GM21526 (cell line): ENCODE measurements around the gene CD2BP2.
"Not testable (repeated sequence)": the region's sequence is repeated elsewhere in the genome, so short reads cannot be mapped to it uniquely, and the experiment has no call there.

Source experiments
- ATAC-seq: cut with Tn5 transposase; IDR thresholded peaks from one replicate; pipeline ENCODE4 v1.9.1; 2021; ENCODE audit warnings: moderate library complexity; ENCODE audit not compliant: unreplicated experiment, low FRiP score

CD2BP2 gene

DNA sequence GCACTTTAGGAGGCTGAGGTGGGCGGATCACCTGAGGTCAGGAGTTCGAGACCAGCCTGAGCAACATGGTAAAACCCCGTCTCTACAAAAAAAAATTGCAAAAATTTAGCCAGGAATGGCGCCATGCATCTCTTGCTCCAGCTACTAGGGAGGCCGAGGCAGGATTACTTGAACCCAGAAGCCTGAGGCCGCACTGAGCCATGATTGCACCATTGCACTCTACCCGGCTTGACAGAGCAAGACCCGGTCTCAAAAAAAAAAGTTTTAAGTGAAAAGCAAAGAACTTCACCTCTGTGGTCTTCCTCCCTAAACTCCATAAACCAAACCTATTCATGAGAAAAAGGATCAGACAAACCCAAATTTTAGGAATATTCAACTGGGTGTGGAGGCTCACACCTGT, 7.0 kb downstream of the CD2BP2 start:
- ATAC-seq, result no peak

- ATAC-seq, result no peak
Observed at GRCh38 chr16:30346286-30346685, 8.8 kb downstream of the CD2BP2 start.

GRCh38 chr16:30343491-30343820, 11.7 kb downstream of the CD2BP2 start:
- not testable (repeated sequence) for ATAC-seq

- ATAC-seq, result no peak
Observed at GRCh38 chr16:30342751-30343490, 12.2 kb downstream of the CD2BP2 start.

DNA sequence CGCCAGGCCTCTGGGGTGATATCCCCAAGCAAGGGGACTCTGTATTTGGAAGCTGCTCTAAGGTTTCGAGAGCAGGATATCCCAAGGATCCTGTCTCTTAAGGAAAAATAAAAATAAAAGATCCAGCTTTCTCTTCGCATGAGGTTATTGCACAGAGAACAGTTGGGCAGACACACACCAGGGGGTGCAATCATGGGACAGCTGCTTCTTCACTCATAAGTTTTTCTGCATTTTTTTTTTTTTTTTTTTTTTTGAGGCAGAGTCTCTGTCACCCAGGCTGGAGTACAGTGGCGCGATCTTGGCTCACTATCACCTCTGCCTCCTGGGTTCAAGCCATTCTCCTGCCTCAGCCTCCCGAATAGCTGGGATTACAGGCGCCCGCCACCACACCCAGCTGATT, 13.1 kb downstream of the CD2BP2 start:
- not testable (repeated sequence) for ATAC-seq

GRCh38 chr16:30340621-30341020, 14.5 kb downstream of the CD2BP2 start:
- no peak for ATAC-seq

DNA sequence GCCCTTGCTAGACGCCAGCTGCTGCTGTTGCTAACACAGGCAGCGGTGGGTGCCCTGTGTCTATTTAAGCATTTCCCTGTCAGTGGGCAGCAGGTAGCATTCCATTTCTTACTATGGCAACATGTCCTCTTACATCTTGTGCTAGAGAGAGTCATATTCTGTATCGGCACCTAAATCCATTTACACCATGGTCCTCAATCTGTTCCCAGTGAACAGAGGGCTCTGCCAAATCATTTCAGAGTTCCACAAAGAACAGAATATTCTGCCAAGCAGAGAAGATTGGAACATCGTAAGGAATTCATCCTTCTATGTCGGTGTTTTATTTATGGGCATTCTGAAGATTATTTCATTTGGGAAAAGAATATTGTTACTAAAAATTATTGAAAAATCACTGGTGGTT, 16.4 kb downstream of the CD2BP2 start:
- not testable (repeated sequence) for ATAC-seq

- not testable (repeated sequence) for ATAC-seq
Observed at GRCh38 chr16:30337964-30338357, 17.1 kb downstream of the CD2BP2 start.

DNA sequence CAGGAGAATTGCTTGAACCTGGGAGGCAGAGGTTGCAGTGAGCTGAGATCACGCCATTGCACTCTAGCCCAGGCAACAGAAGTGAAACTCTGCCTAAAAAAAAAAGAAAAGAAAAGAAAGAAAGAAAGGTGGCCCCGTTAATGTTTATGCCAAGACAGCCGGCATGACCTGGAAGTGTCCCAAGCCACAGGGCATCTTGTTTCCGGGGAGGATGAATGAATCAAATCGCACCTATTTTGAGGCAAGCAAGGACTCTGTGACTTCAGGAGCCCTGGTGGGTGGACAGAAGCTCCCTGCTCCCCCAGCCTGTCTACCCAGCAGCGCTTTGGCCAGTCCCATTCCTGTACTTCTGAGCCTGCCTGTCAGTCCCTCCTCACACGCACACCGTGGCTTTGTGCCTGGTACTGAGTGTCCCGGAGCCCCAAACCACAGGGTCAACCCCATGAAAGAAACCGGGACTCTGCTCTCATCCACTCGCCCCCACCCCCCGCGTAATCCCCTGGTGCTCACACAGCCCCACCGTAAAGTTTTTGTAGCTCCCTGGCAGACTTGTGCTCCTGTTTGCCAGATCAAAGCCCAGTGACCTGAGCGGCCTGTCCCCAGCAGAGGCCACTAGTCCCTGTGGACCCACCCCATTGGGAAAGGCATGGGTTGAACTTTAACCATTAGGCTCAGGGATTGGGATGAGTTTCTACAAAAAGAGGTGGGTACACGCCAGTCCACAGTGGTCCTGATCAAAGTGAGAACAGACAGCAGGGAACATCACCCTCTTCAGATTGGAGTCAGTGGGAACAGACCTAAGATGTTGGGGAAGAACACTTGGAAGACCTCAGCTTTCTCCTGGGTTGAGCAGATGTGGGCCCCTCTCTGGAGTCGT, 19.3 kb downstream of the CD2BP2 start:
- ATAC-seq, result no peak

DNA sequence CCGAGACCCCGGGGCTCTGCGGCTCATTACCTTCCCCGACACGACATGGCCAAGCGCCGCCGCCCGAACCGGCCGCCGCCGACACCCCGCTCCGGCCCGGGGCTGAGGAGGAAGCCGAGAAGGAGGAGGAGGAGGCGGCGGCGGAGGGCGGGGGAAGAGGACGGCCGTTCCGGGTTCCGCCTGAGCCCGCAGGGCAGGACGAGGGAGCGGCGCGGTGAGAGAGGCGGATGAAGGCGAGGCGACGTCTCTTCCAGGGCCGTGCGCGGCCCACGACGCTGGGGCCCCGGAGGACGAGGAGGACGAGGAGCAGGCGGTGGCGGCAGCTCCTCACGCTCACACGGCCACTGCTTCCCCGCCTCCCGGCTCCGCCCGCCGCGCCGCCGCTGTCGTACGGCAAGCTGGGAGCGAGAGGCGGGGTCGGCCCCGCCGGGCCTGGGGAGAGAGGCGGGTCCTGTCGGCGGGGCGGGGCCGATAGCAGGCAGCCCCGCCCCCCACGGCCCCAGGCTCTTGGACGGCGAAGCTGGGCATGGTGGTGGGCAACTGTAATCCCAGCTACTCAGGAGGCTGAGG, 20.0 kb downstream of the CD2BP2 start:
- peak; percentile 68 for ATAC-seq

DNA sequence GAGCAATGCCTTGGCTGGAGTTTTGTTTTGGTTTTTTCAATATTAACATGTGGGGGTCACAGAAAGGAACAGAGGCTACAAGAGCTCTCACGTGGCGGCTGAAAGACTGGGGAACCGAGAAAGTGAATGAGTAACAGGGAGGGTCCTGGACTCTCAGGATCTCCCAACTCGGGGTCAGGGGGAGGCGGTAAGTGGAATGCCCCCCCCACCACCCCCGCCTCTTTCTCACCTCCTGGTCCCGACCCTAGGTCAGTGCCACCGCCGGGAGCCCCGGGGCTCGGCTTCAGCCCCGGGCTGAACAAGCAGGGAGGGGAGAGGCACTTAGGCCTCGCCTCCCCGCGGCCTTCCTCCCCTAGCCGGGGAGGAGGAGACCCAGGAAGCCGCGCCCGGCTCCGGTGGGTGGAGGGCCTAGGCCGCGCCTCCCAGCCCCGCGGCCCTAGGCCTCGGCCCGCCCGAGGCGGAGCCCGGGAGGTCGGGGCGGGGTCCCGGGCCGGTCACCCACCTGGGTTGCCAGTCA, 20.6 kb downstream of the CD2BP2 start:
- ATAC-seq, result peak; percentile 84

- ATAC-seq, result not testable (repeated sequence)
Observed at GRCh38 chr16:30324220-30324619, 30.9 kb downstream of the CD2BP2 start.

DNA sequence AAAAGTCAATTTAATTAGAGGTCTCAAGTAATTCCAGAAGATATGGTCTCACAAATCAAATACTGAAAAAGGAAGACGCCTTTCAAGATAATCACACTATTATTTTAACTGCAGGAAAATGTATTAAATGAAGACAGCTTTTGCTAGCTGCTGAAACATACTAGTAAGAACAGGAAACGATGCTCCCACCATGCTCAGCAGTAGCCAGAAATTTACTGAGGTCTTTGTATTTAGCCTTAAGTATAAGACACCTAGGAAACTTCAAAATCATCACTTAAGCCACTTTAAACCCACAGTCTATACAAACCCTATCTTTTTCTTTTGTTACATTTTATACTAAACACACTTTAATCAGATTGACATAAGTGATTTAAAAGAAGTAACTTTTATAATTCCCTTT, 36.5 kb downstream of the CD2BP2 start:
- not testable (repeated sequence) for ATAC-seq

- not testable (repeated sequence) for ATAC-seq
Observed at GRCh38 chr16:30310937-30311336, 44.2 kb downstream of the CD2BP2 start.

DNA sequence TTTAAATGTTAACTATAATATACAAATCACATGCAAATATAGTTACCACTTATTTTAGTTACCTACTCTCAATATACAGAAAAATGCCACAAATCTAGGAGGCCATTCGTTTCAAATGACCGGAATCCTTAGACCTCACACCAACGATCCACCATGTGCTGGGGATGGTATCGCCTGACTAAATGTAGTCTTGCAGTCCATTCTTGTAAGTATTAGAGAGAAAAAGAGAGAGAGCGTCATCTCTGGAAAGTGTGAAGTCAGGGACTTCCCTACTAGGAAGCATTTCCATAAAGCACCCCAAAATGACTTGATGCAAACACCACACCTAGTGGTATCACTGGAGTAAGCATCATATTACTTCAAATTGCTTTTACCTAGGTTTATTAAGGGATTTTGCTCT, 45.9 kb downstream of the CD2BP2 start:
- ATAC-seq, result not testable (repeated sequence)
